NCI-H2227 (cell line): ENCODE data around the gene ELMO1.

Source experiments
- DNase-seq: peaks from one replicate; lab custom pipeline; 2025; ENCODE audit not compliant: unreplicated experiment; lab: John Stamatoyannopoulos, UW

The ELMO1 gene

GRCh38 chr7:37410305-37411229 lies 38.1 kb downstream of the ELMO1 start:
- no peak for DNase-seq

- no peak for DNase-seq
Measured at GRCh38 chr7:37409461-37409860, 39.2 kb downstream of the ELMO1 start.

DNA sequence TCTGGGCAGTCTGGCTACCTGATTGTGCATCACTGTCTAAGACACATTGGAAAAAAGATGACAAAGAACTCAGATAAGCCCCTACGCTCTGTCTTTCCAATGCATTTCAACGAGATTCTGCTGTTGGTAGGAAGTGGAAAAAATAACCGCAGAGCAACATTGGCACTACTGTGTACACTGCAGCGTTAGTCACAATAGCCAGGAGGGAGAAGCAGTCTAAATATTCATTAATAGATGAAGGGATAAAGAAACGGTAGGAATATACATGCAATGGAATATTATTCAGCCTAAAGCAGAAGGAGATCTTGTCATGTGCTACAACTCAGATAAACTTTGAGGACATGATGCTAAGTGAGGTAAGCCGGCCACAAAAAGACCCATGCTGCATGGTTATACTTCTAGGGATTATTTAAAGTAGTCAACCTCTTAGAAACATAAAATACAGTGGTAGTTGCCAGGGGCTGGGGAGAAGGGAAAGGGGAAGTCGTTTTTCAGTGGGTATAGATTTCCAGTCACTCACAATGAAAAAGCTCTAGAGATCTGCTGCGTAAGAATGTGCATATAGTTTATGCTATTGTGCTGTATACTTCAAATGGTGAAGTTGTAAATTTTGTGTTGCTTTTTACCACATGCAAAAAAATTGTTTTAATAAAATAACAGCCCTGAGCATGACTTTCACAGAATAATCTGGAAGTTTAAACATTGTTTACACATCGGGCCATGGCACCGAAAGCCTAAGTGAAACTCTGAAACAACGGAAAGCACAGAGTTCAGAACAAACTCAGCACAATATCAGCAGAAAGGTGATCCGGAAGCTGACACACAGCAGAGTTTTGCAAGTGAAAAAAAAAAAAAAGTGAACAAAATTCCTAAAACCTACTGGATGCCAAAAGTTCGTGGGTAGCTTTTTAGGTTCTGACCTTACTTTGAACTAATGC lies 40.1 kb downstream of the ELMO1 start:
- DNase-seq, result no peak

DNA sequence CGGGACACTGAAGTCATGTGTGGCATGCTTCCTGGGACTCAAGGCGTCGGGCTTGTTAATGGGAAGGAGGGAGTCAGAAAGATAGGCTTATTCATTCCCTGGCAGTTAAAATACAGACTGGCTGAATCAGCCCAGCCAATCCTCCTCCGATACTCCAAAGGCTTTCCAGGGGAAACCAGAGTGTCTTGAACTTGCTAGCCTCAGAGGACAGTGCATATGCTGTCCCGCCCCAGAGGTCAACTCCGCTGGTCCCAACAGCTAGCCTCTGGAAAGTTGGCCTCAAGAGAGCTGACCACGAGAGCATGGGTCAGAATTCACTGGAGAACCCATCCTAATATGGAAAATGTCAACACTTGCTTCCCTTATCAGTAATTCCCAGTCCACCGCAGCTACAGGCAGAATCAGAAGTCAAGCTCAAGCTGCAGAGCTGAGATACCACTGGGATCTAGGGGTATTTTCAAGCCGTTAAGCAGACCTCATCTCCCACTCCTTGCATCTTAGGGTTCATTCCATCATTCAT lies 43.0 kb downstream of the ELMO1 start:
- DNase-seq, result no peak

- no peak for DNase-seq
Measured at GRCh38 chr7:37405128-37405527, 43.5 kb downstream of the ELMO1 start.

DNA sequence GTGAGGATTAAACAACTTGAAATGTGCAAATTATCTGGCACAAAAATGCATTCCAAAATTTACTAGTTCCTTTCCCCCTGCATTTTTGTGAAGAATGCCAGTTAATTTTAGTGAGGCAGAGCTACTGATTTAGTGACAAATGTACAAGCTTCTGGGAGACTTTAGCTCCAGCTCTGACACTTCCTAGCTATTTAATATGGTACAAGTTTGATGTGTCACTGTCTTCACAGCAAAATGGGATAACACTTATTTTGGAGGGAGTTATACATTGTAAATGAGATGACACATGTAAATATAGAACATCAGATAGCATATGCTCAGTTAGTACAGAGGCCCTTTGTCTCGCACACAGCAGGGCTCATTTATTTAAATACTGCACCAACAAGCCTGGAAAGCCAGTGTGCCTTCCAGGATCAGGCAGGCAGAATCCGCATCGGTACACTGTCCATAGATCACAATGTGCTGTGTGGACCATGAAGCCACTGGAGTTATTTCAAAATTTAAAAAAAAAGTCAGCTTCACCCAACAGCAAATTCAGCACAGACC lies 48.7 kb downstream of the ELMO1 start:
- no peak for DNase-seq

DNA sequence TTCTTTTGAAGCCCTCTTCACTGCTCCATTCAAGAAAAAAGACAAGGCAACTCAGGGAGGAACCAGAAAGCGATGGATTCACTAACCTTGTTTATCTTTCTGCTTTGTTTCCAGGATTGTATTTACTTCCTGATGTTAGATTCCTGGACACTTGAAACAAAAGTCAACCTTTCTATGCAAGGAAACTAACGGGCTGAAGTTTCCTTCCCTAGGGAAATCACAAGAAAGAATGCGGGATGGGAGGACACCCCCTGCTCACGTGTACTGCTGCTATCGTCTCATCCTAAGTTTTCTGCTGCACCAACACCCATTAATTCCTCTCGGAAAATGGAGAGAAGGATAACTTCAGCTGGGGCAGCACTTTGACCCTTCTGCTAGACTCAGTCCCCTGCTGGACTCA lies 50.3 kb downstream of the ELMO1 start:
- no peak for DNase-seq

GRCh38 chr7:37395618-37396259 lies 52.9 kb downstream of the ELMO1 start:
- no peak for DNase-seq

- DNase-seq, result no peak
Measured at GRCh38 chr7:37394158-37394557, 54.5 kb downstream of the ELMO1 start.

GRCh38 chr7:37393476-37393875 lies 55.2 kb downstream of the ELMO1 start:
- DNase-seq, result no peak

GRCh38 chr7:37392673-37393017 lies 56.0 kb downstream of the ELMO1 start:
- no peak for DNase-seq

- DNase-seq, result no peak
Measured at GRCh38 chr7:37391791-37392672, 56.6 kb downstream of the ELMO1 start.

- DNase-seq, result no peak
Measured at GRCh38 chr7:37390114-37390513, 58.5 kb downstream of the ELMO1 start.

DNA sequence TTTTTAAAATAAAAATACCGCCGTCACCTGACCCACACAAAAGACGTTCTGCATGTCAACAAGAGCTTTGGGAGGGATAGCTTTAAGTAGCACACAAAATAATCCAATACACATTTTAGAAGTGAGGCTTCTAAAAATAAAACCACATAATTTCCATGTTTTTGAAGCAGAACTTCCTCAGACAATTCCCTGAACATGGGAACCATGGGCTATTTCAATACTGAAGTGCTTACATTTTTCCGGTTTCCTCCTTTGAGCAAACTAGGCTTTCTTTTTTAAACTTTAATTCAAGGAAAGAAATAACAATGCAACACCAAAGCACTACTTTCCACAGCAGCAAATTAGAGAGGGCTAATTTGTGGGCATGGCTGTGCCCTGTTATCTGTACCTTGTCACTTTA lies 59.9 kb downstream of the ELMO1 start:
- no peak for DNase-seq

GRCh38 chr7:37385787-37386186 lies 62.9 kb downstream of the ELMO1 start:
- no peak for DNase-seq

DNA sequence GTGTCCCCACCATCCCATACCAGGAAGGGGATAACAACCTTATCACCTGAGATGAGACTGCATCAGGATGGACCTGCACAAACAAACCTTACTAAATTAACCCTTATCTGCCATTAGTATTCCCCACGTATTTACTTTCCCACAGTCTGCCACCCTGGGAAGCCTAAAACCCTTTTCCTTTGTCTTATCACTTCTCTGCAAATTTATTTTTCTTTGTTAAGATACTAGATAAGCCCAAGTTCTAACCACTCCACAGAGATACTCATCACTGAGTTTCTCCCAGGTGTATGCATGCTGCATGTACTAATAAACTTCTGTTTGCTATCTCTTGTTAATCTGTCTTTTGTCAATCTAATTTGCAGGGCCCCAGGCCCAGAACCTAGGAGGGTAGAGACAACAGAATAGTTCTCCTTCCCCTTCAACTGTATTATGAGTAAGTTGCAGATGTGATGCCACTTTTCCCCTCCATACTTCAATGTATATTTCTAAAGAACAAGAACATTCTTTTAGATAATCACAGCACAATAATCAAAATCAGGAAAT lies 66.0 kb downstream of the ELMO1 start:
- no peak for DNase-seq

- DNase-seq, result no peak
Measured at GRCh38 chr7:37380831-37381230, 67.8 kb downstream of the ELMO1 start.

DNA sequence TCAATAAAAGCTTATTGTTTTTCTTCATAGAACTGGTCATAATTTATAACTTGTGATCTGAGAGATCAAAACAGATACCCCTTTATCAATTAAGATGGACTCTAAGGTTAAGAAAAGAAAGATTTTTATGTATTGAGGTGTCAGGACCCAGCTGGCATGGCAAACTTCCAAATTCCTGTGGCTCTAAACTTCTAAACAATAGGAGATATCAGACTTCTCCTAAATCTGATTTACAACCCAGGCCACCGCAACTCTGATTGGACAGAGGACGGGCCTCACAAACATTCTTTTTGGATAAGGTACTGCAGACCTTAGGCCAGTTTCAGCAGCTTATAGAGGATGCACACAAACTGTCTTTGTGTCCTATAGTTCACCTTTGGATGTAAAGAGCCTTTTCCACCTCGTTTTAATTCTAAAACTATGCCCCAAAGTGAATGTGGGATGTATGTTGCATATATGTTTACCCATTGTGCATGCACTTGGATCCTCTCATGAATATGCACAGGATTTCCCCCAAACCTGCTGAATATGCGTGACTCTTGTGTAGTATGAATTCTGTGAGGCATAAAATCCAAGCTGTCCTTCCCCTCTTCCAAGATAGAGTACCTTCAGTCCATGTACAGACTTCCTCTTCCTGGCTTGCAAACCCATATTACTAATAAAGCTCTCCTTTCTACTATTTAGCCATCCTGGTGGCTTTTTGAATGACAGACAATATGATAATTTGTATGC lies 69.0 kb downstream of the ELMO1 start:
- DNase-seq, result no peak

DNA sequence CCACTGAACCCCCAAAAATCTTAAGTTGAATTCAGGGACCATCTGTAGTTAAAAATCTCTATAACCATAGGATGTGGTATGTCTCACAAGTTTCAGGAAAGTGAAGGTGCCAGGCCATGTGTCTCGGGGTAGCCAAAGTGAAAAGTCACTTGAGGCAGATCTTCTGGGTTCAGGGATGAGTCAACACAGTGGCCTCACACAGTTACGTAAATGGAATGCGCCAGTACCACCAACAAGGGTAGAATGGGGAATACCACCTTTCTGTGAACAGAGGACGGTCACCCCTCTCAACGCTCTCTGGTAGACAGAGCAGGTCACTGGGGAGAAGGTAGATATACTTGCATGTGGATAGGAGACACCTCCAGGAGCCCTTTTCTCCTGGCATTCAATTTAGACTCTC lies 71.4 kb downstream of the ELMO1 start:
- no peak for DNase-seq
